ENCODE measurements around the gene GRAMD1A. TPM values are rescaled to one million over a fixed set of nuclear protein-coding genes. Genes with fewer than 3 reads are reported as not detected.

GRAMD1A gene
- total RNA-seq, 4 donors from 2014 or later, result 27.8 to 55.3 (median 52.1) TPM

DNA sequence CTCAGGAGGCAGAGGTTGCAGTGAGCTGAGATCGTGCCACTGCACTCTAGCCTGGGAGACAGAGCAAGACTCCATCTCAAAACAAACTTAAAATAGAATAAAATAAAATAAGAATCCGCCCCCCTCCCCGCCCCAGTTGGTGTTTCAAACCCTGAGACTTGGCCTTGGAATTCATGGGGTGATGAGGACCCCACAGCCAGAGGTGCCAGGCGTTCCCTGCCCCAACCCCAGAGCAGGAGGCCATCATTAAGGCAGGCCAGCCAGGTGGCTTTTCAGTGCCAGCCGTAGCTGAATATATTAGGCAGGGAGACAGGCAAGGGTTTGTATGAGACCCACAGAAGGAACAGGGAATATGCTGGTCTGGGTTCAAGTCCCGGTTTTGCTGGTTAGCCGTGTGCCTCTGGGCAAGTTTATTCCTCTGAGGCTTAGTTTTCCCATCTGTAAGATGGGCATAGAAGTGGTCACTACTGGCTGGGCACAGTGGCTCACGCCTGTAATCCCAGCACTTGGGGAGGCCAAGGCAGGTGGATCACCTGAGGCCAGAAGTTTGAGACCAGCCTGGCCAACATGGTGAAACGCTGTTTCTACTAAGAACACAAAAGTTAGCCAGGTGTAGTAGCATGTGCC lies 53.7 kb downstream of the GRAMD1A start:
- no peaks in the 10 kb centered on the region for H3K9me3 ChIP-seq
- H3K27me3 ChIP-seq, result peaks cover 0 to 22% (median 0%) of the 10 kb centered on the region in 4 donors
- WGBS, result 91% methylated on average over 8 of the region's 9 CpGs
- intact Hi-C loops (cut with DNase I), result no loop called here
- no peak overlapping the region for H3K4me3 ChIP-seq
- no peaks in the 10 kb centered on the region for H3K36me3 ChIP-seq
- peaks cover 0 to 5% (median 0%) of the 10 kb centered on the region in 4 donors for H3K4me1 ChIP-seq
- DNase-seq (ENCODE audit: extremely low spot score), result no peak
- H3K27ac ChIP-seq (replicated peaks in 1 of 4), result no peak overlapping the region
- TF ChIP-seq CTCF (IDR thresholded peaks at IDR 0.05), result no peak
- no peak for TF ChIP-seq EP300 (IDR thresholded peaks at IDR 0.05)
- no peak for TF ChIP-seq POLR2AphosphoS5 (IDR thresholded peaks at IDR 0.05)
- no peak for TF ChIP-seq POLR2A (IDR thresholded peaks at IDR 0.05; ENCODE audit: low read depth)

- 93% methylated on average over 9 of the region's 9 CpGs for WGBS
- intact Hi-C loops (cut with DNase I), result no loop called here
- TF ChIP-seq EP300 (IDR thresholded peaks at IDR 0.05) (no peak), POLR2A (IDR thresholded peaks at IDR 0.05; ENCODE audit: low read depth) (no peak), POLR2AphosphoS5 (IDR thresholded peaks at IDR 0.05) (no peak), CTCF (IDR thresholded peaks at IDR 0.05) (no peak)
Measured at GRCh38 chr19:35054626-35055025, 54.5 kb downstream of the GRAMD1A start.

GRCh38 chr19:35055715-35056179 lies 55.6 kb downstream of the GRAMD1A start:
- intact Hi-C loops (cut with DNase I), result no loop called here
- Histone ChIP-seq H3K27me3 (peaks cover 0 to 35% (median 0%) of the 10 kb centered on the region in 4 donors), H3K27ac (replicated peaks in 1 of 4) (no peak overlapping the region), H3K36me3 (no peaks in the 10 kb centered on the region), H3K4me1 (peaks cover 0 to 3% (median 0%) of the 10 kb centered on the region in 4 donors), H3K9me3 (no peaks in the 10 kb centered on the region), H3K4me3 (no peak overlapping the region)
- TF ChIP-seq POLR2A (IDR thresholded peaks at IDR 0.05; ENCODE audit: low read depth) (no peak), EP300 (IDR thresholded peaks at IDR 0.05) (no peak), CTCF (IDR thresholded peaks at IDR 0.05) (no peak), POLR2AphosphoS5 (IDR thresholded peaks at IDR 0.05) (no peak)
- no peak for DNase-seq (ENCODE audit: extremely low spot score)
- 21% methylated on average over 3 of the region's 3 CpGs for WGBS

More at GRCh38 chr19:35054626-35055025, 54.5 kb downstream of the GRAMD1A start:
- DNase-seq (ENCODE audit: extremely low spot score), result no peak
- Histone ChIP-seq H3K4me3 (no peak overlapping the region), H3K4me1 (peaks cover 0 to 3% (median 0%) of the 10 kb centered on the region in 4 donors), H3K27me3 (peaks cover 0 to 26% (median 0%) of the 10 kb centered on the region in 4 donors), H3K36me3 (no peaks in the 10 kb centered on the region), H3K9me3 (no peaks in the 10 kb centered on the region), H3K27ac (replicated peaks in 1 of 4) (no peak overlapping the region)

- intact Hi-C loops (cut with DNase I), result no loop called here
- Histone ChIP-seq H3K36me3 (no peaks in the 10 kb centered on the region), H3K27ac (replicated peaks in 1 of 4) (no peak overlapping the region), H3K4me3 (no peak overlapping the region), H3K9me3 (no peaks in the 10 kb centered on the region), H3K27me3 (peaks cover 0 to 35% (median 0%) of the 10 kb centered on the region in 4 donors), H3K4me1 (peaks cover 0 to 3% (median 0%) of the 10 kb centered on the region in 4 donors)
- DNase-seq (ENCODE audit: extremely low spot score), result no peak
- WGBS, result 73% methylated on average over 6 of the region's 6 CpGs
- TF ChIP-seq POLR2AphosphoS5 (IDR thresholded peaks at IDR 0.05) (no peak), CTCF (IDR thresholded peaks at IDR 0.05) (no peak), POLR2A (IDR thresholded peaks at IDR 0.05; ENCODE audit: low read depth) (no peak), EP300 (IDR thresholded peaks at IDR 0.05) (no peak)
Measured at GRCh38 chr19:35056513-35057063, 56.5 kb downstream of the GRAMD1A start.
